HepG2 (cell line): ENCODE measurements around the gene ARHGAP22. TPM values are rescaled to one million over a fixed set of nuclear protein-coding genes. Genes with fewer than 3 reads are reported as not detected.

Source experiments
- ATAC-seq: fragments of 200-7000 bp; cut with Tn5 transposase; 3 replicates; pipeline ENCODE4 v1.9.1; 2020; ENCODE audit warnings: mild to moderate bottlenecking, moderate library complexity
- BruUV-seq: library from RNA; stranded (reverse); fragments of 400-500 nt; replicated peaks from 2 replicates; lab custom pipeline; 2021; lab: Mats Ljungman, UMichigan
- CTCF ChIA-PET: fragments of 300-600 bp; formaldehyde crosslinking; extraction: SDS; loops from one replicate; lab custom pipeline; 2021; ENCODE audit warnings: low total read pairs, inconsistent platforms, low intra/inter-chr PET ratio; lab: Yijun Ruan, JAX
- POLR2A ChIA-PET: fragments of 350-600 bp; sonication (Branson Sonifier 250); formaldehyde crosslinking; loops from one replicate; lab custom pipeline; 2020; ENCODE audit warnings: antibody characterized with exemption, inconsistent platforms; lab: Yijun Ruan, JAX
- DNase-seq: peaks from one replicate; pipeline ENCODE4 v3.0.0-alpha.2; 2015; ENCODE audit warnings: low spot score
- FAIRE-seq: peaks from 3 replicates; lab custom pipeline; 2011; peaks lifted over from hg19 to GRCh38; lab: Jason Lieb, UNC
- H2AFZ ChIP-seq: one replicate; pipeline ENCODE4 v1.6.1; 2011; ENCODE audit warnings: low read length, inconsistent platforms
- H3K27ac ChIP-seq: fragments of 300-600 bp; 3 replicates; pipeline ENCODE4 v1.8.0; 2011; ENCODE audit warnings: mixed run types, mild to moderate bottlenecking, mixed read lengths, low read length, inconsistent platforms; ENCODE audit not compliant: insufficient read depth; ENCODE audit errors: extremely low read length
- H3K27me3 ChIP-seq, 2 experiments: fragments of 200-600 bp in 1 of 2; 2 replicates in 1 of 2; 3 replicates in 1 of 2; pipeline versions ENCODE4 v1.6.0 to v1.8.0; 2011; ENCODE audit warnings: low read length in 2 of 2, mild to moderate bottlenecking in 2 of 2, moderate library complexity in 2 of 2, inconsistent platforms in 1 of 2; ENCODE audit not compliant: insufficient read depth in 2 of 2, control insufficient read depth in 1 of 2
- H3K36me3 ChIP-seq, 2 experiments: fragments of 200-600 bp in 1 of 2; replicated peaks in 1 of 2; 2 replicates in 1 of 2; 3 replicates in 1 of 2; pipeline versions ENCODE4 v1.5.1 to v1.8.0; 2011; ENCODE audit warnings: low read length in 2 of 2, inconsistent platforms in 1 of 2; ENCODE audit not compliant: insufficient read depth in 2 of 2, control insufficient read depth in 1 of 2
- H3K4me1 ChIP-seq: 2 replicates; pipeline ENCODE4 v1.5.1; 2012; ENCODE audit warnings: low read length, inconsistent platforms; ENCODE audit not compliant: insufficient read depth
- H3K4me2 ChIP-seq: 2 replicates; pipeline ENCODE4 v1.6.0; 2011; ENCODE audit warnings: low read depth, low read length, inconsistent platforms
- H3K4me3 ChIP-seq, 3 experiments: fragments of 200-600 bp in 1 of 3; sonication (generic), shearing (Covaris generic) in 1 of 3; replicated peaks in 1 of 3; 2 replicates each; pipeline ENCODE4 v1.5.1; 2011 to 2016; ENCODE audit warnings: low read length in 3 of 3, inconsistent platforms in 2 of 3, low read depth in 2 of 3, mild to moderate bottlenecking in 2 of 3, control low read depth in 1 of 3, mixed read lengths in 1 of 3; ENCODE audit not compliant: insufficient read depth in 1 of 3
- H3K79me2 ChIP-seq: one replicate; pipeline ENCODE4 v1.6.1; 2011; ENCODE audit warnings: low read length, inconsistent platforms; ENCODE audit not compliant: insufficient read depth
- H3K9ac ChIP-seq: 2 replicates; pipeline ENCODE4 v1.6.0; 2011; ENCODE audit warnings: mild to moderate bottlenecking, low read depth, low read length, inconsistent platforms; ENCODE audit not compliant: insufficient read depth
- H3K9me3 ChIP-seq: 2 replicates; pipeline ENCODE4 v1.5.1; 2012; ENCODE audit warnings: mild to moderate bottlenecking, low read length
- H4K20me1 ChIP-seq: 2 replicates; pipeline ENCODE4 v1.6.0; 2011; ENCODE audit warnings: inconsistent platforms, mild to moderate bottlenecking, low read length, moderate library complexity; ENCODE audit not compliant: insufficient read depth
- ATF7-NPFF ChIP-seq: sonication (generic); formaldehyde crosslinking; IDR thresholded peaks from 2 replicates; pipeline ENCODE4 v1.8.1; 2023; ENCODE audit warnings: mild to moderate bottlenecking, low read depth, missing genetic modification reagents, moderate library complexity
- BRCA1 ChIP-seq: sonication (generic); formaldehyde crosslinking; IDR thresholded peaks from 2 replicates; pipeline ENCODE4 v1.4.0; 2020; ENCODE audit warnings: missing genetic modification reagents
- CEBPB ChIP-seq: IDR thresholded peaks from 2 replicates; pipeline ENCODE4 v1.6.1; 2011; ENCODE audit warnings: low read depth, low read length, improper control_type of control experiment, borderline replicate concordance
- ESRRA ChIP-seq: sonication (generic); formaldehyde crosslinking; IDR thresholded peaks from 2 replicates; pipeline ENCODE4 v1.5.1; 2020; ENCODE audit warnings: mild to moderate bottlenecking, low read depth, missing genetic modification reagents
- NCOA2 ChIP-seq: sonication (generic); formaldehyde crosslinking; IDR thresholded peaks from 2 replicates; pipeline ENCODE4 v1.8.0; 2022; ENCODE audit warnings: inconsistent platforms
- NR2C2 ChIP-seq: sonication (generic); formaldehyde crosslinking; IDR thresholded peaks from 2 replicates; pipeline ENCODE4 v1.4.0; 2020; ENCODE audit warnings: missing genetic modification reagents, mild to moderate bottlenecking, moderate library complexity, borderline replicate concordance
- ZNF331 ChIP-seq: sonication (generic); formaldehyde crosslinking; IDR thresholded peaks from 2 replicates; pipeline ENCODE4 v1.4.0; 2020; ENCODE audit warnings: missing genetic modification reagents
- ZNF530 ChIP-seq: sonication (generic); formaldehyde crosslinking; IDR thresholded peaks from 2 replicates; pipeline ENCODE4 v1.5.0; 2020; ENCODE audit warnings: low read depth, mild to moderate bottlenecking, missing genetic modification reagents
- ZSCAN29 ChIP-seq: sonication (generic); formaldehyde crosslinking; conservative IDR thresholded peaks from 2 replicates; pipeline ENCODE4 v1.4.0; 2020; ENCODE audit warnings: mild to moderate bottlenecking, missing genetic modification reagents
- WGBS: methylation state at CpG from one replicate; pipeline ENCODE4 v1.1.6; 2017; ENCODE audit warnings: low lambda C conversion rate; 5-methylcytosine and 5-hydroxymethylcytosine counted together
- in situ Hi-C: cut with HindIII; loops from 2 replicates; pipeline ENCODE4 v1.10.0; 2017; ENCODE audit warnings: low pct_unique_long_range_greater_than_20kb; ENCODE audit not compliant: extremely low pct_ligation_motif_present
- intact Hi-C: fragments of 100-400 bp; cut with micrococcal nuclease; formaldehyde crosslinking; loops from one replicate; pipeline ENCODE4 v1.10.0; 2022; ENCODE audit not compliant: unreplicated experiment
- polyA plus RNA-seq, 8 experiments: library from polyadenylated mRNA; depleted of rRNA in 3 of 8; stranded (reverse) in 7 of 8; unstranded in 1 of 8; fragments of >200 nt; fragmentation: Illumina TruSeq in 4 of 8; extraction: Trizol in 4 of 8; gene quantifications; 2 replicates each; pipeline versions ENCODE4 v1.2.1 to v1.2.3, GENCODE V29; 2011 to 2016; ENCODE audit warnings: low read depth in 4 of 8, missing spikeins in 1 of 8, mixed read lengths in 1 of 8; ENCODE audit not compliant: insufficient read depth in 1 of 8
- total RNA-seq, 5 experiments: library from RNA; depleted of rRNA; stranded (reverse); fragments of >200 nt; fragmentation: Illumina TruSeq; extraction: Trizol; gene quantifications; 2 replicates each; pipeline ENCODE4 v1.2.3, GENCODE V29; 2016; ENCODE audit warnings: low read depth in 1 of 5
- TF ChIP-seq, protein P1 (sequence below): sonication (generic); formaldehyde crosslinking; IDR thresholded peaks from 2 replicates; pipeline ENCODE4 v1.8.1; 2022; ENCODE audit warnings: low read depth, mild to moderate bottlenecking, missing genetic modification reagents
- TF ChIP-seq, protein P2 (sequence below): IDR thresholded peaks from 2 replicates; pipeline ENCODE4 v1.6.1; 2016; ENCODE audit warnings: mild to moderate bottlenecking, missing biosample characterization, missing genetic modification reagents

ARHGAP22 gene
- total and polyA plus RNA-seq, 2 of the 13 experiments (the other 11 are each of a cell fraction or from before 2014, with no cell fraction given): 0.08 to 0.38 TPM

GRCh38 chr10:48587819-48588218 lies 17.1 kb downstream of the ARHGAP22 start:
- 27% methylated on average over 3 of the region's 3 CpGs for WGBS
- FAIRE-seq (no peak), DNase-seq (no peak), ATAC-seq (no peak)
- intact Hi-C loops (no loop called here), in situ Hi-C loops (no loop called here)
- no peaks in the 10 kb centered on the region for H4K20me1 ChIP-seq
- POLR2A ChIA-PET: no interaction called here
- no TSS peak for BruUV-seq
- no peak overlapping the region for H3K9ac ChIP-seq
- no peak overlapping the region for H3K4me3 ChIP-seq
- no peak overlapping the region for H3K4me2 ChIP-seq
- no peak overlapping the region for H2AFZ ChIP-seq
- no peaks in the 10 kb centered on the region for H3K79me2 ChIP-seq
- no peaks in the 10 kb centered on the region for H3K4me1 ChIP-seq
- peaks cover 0 to 4% of the 10 kb centered on the region in 2 experiments; a peak in 1 of 5 replicates for H3K27me3 ChIP-seq
- TF ChIP-seq, protein P1, sequence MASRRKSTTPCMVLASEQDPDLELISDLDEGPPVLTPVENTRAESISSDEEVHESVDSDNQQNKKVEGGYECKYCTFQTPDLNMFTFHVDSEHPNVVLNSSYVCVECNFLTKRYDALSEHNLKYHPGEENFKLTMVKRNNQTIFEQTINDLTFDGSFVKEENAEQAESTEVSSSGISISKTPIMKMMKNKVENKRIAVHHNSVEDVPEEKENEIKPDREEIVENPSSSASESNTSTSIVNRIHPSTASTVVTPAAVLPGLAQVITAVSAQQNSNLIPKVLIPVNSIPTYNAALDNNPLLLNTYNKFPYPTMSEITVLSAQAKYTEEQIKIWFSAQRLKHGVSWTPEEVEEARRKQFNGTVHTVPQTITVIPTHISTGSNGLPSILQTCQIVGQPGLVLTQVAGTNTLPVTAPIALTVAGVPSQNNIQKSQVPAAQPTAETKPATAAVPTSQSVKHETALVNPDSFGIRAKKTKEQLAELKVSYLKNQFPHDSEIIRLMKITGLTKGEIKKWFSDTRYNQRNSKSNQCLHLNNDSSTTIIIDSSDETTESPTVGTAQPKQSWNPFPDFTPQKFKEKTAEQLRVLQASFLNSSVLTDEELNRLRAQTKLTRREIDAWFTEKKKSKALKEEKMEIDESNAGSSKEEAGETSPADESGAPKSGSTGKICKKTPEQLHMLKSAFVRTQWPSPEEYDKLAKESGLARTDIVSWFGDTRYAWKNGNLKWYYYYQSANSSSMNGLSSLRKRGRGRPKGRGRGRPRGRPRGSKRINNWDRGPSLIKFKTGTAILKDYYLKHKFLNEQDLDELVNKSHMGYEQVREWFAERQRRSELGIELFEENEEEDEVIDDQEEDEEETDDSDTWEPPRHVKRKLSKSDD (CRISPR knock-in tag): no peak
- peak; percentile 57; the same call in 1 of the 2 replicates for TF ChIP-seq CEBPB
- no peaks in the 10 kb centered on the region for H3K9me3 ChIP-seq
- CTCF ChIA-PET: no interaction called here
- H3K27ac ChIP-seq: no peak overlapping the region
- H3K36me3 ChIP-seq: no peaks in the 10 kb centered on the region

DNA sequence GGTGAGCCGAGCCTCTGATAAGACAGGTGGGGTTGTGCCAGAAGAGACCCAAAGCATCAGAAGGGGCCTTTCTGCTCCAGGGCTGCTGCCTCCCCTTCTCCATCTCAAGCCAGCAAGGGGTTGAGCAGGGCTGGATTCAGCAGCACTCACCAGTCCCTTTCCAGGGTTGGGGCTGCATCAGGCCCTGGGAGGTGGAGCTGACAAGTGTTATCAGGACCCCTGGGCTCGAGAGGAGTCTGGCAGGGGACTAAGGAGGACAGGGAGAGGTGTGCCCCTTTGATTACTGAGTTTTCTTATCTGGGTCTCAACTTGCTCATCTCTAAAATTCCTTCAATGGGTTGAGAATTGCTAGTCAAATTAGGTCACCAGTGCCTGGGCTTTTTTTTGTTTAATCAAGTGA lies 17.8 kb downstream of the ARHGAP22 start:
- no peaks in the 10 kb centered on the region; a peak in 1 of 5 replicates for H3K27me3 ChIP-seq
- no peaks in the 10 kb centered on the region for H3K36me3 ChIP-seq
- in situ Hi-C loops (no loop called here), intact Hi-C loops (no loop called here)
- no peaks in the 10 kb centered on the region for H3K9me3 ChIP-seq
- no peak overlapping the region for H3K4me2 ChIP-seq
- no CpG with 5 or more reads among the region's 2 CpGs for WGBS
- TF ChIP-seq ATF7-NPFF (CRISPR knock-in tag) (no peak), ESRRA (CRISPR knock-in tag) (no peak), NR2C2 (CRISPR knock-in tag) (no peak), NCOA2 (CRISPR knock-in tag) (no peak), ZSCAN29 (CRISPR knock-in tag) (no peak), BRCA1 (CRISPR knock-in tag) (no peak), ZNF331 (CRISPR knock-in tag) (no peak), ZNF530 (no peak)
- TF ChIP-seq, protein P2, sequence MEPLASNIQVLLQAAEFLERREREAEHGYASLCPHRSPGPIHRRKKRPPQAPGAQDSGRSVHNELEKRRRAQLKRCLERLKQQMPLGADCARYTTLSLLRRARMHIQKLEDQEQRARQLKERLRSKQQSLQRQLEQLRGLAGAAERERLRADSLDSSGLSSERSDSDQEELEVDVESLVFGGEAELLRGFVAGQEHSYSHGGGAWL (CRISPR knock-in tag): no peak
- ATAC-seq: no peak
- H3K9ac ChIP-seq: no peak overlapping the region
- no peak overlapping the region for H3K4me3 ChIP-seq
- no peaks in the 10 kb centered on the region for H3K4me1 ChIP-seq
- ChIA-PET CTCF (no interaction called here), POLR2A (no interaction called here)
- no peak for DNase-seq
- no peak overlapping the region for H3K27ac ChIP-seq
- no peak overlapping the region for H2AFZ ChIP-seq
- BruUV-seq: no TSS peak
- no peak for FAIRE-seq
- no peaks in the 10 kb centered on the region for H3K79me2 ChIP-seq
- H4K20me1 ChIP-seq: no peaks in the 10 kb centered on the region
